MM.1S (cell line): ENCODE data around the gene PTPRN2.

Source experiments
- DNase-seq: peaks from one replicate; pipeline ENCODE4 v3.0.0-alpha.2; 2015
- H2AFZ ChIP-seq: fragments of 300-600 bp; sonication (generic); 2 replicates; pipeline ENCODE4 v1.6.0; 2016; ENCODE audit warnings: antibody characterized with exemption, low read length
- H3F3A ChIP-seq: fragments of 300-600 bp; sonication (generic); 2 replicates; pipeline ENCODE4 v1.6.1; 2016; ENCODE audit warnings: mild to moderate bottlenecking, antibody characterized with exemption, low read length, moderate library complexity, mixed read lengths; ENCODE audit not compliant: insufficient read depth
- H3K27ac ChIP-seq: fragments of 300-600 bp; sonication (generic); 2 replicates; pipeline ENCODE4 v1.5.1; 2016; ENCODE audit warnings: mild to moderate bottlenecking, low read length
- H3K27me3 ChIP-seq: fragments of 300-600 bp; sonication (generic); replicated peaks from 2 replicates; pipeline ENCODE4 v1.6.0; 2016; ENCODE audit warnings: low read length; ENCODE audit not compliant: insufficient read depth
- H3K36me3 ChIP-seq: fragments of 300-600 bp; sonication (generic); replicated peaks from 2 replicates; pipeline ENCODE4 v1.6.1; 2016; ENCODE audit warnings: mild to moderate bottlenecking, low read length, mixed read lengths; ENCODE audit not compliant: insufficient read depth
- H3K4me1 ChIP-seq: fragments of 300-600 bp; sonication (generic); 2 replicates; pipeline ENCODE4 v1.6.1; 2016; ENCODE audit warnings: low read length, mixed read lengths
- H3K4me2 ChIP-seq: fragments of 300-600 bp; sonication (generic); 2 replicates; pipeline ENCODE4 v1.6.0; 2016; ENCODE audit warnings: low read depth, low read length
- H3K4me3 ChIP-seq: fragments of 300-600 bp; sonication (generic); 2 replicates; pipeline ENCODE4 v1.5.1; 2016; ENCODE audit warnings: low read length, mixed read lengths
- H3K79me2 ChIP-seq: fragments of 300-600 bp; sonication (generic); 2 replicates; pipeline ENCODE4 v1.6.1; 2016; ENCODE audit warnings: mixed run types, low read length, mixed read lengths
- H3K9ac ChIP-seq: fragments of 300-600 bp; sonication (generic); 2 replicates; pipeline ENCODE4 v1.6.1; 2016; ENCODE audit warnings: low read length, mixed read lengths
- H3K9me2 ChIP-seq: fragments of 300-600 bp; sonication (generic); replicated peaks from 2 replicates; pipeline ENCODE4 v1.6.1; 2016; ENCODE audit warnings: mild to moderate bottlenecking, low read length, mixed read lengths; ENCODE audit not compliant: insufficient read depth
- H3K9me3 ChIP-seq: fragments of 300-600 bp; sonication (generic); replicated peaks from 2 replicates; pipeline ENCODE4 v1.6.1; 2016; ENCODE audit warnings: mild to moderate bottlenecking, low read length, mixed read lengths; ENCODE audit not compliant: insufficient read depth
- H4K20me1 ChIP-seq: fragments of 300-600 bp; sonication (generic); 2 replicates; pipeline ENCODE4 v1.6.1; 2016; ENCODE audit warnings: mild to moderate bottlenecking, low read length, moderate library complexity, mixed read lengths; ENCODE audit not compliant: insufficient read depth
- EZH2 ChIP-seq: fragments of 300-600 bp; sonication (generic); optimal IDR thresholded peaks from 2 replicates; pipeline ENCODE3; 2017; ENCODE audit warnings: low read depth, mild to moderate bottlenecking, antibody characterized with exemption, low read length, mixed read lengths
- EZH2phosphoT487 ChIP-seq: fragments of 300-600 bp; sonication (generic); IDR thresholded peaks from 2 replicates; pipeline ENCODE4 v1.6.1; 2018; ENCODE audit warnings: antibody characterized with exemption, low read length
- TF ChIP-seq, protein P1 (sequence below): fragments of 300-600 bp; sonication (generic); IDR thresholded peaks from 2 replicates; pipeline ENCODE4 v1.5.1; 2016; ENCODE audit warnings: antibody characterized with exemption, low read length, mixed read lengths

The PTPRN2 gene

GRCh38 chr7:158488181-158488971 is 99.2 kb downstream of the PTPRN2 start:
- no peak for DNase-seq
- H2AFZ ChIP-seq: no peak overlapping the region
- no peak overlapping the region for H3K27ac ChIP-seq
- H3K36me3 ChIP-seq: no peaks in the 10 kb centered on the region
- no peaks in the 10 kb centered on the region for H3K9me3 ChIP-seq
- TF ChIP-seq EZH2phosphoT487 (no peak), EZH2 (no peak)
- TF ChIP-seq, protein P1, sequence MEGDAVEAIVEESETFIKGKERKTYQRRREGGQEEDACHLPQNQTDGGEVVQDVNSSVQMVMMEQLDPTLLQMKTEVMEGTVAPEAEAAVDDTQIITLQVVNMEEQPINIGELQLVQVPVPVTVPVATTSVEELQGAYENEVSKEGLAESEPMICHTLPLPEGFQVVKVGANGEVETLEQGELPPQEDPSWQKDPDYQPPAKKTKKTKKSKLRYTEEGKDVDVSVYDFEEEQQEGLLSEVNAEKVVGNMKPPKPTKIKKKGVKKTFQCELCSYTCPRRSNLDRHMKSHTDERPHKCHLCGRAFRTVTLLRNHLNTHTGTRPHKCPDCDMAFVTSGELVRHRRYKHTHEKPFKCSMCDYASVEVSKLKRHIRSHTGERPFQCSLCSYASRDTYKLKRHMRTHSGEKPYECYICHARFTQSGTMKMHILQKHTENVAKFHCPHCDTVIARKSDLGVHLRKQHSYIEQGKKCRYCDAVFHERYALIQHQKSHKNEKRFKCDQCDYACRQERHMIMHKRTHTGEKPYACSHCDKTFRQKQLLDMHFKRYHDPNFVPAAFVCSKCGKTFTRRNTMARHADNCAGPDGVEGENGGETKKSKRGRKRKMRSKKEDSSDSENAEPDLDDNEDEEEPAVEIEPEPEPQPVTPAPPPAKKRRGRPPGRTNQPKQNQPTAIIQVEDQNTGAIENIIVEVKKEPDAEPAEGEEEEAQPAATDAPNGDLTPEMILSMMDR: no peak
- H4K20me1 ChIP-seq: no peaks in the 10 kb centered on the region
- H3K79me2 ChIP-seq: no peaks in the 10 kb centered on the region
- peaks cover 89% of the 10 kb centered on the region for H3K27me3 ChIP-seq
- H3K4me1 ChIP-seq: no peaks in the 10 kb centered on the region
- no peak overlapping the region for H3K4me2 ChIP-seq
- no peak overlapping the region for H3K9ac ChIP-seq
- H3K9me2 ChIP-seq: no peaks in the 10 kb centered on the region
- no peak overlapping the region for H3K4me3 ChIP-seq
- no peaks in the 10 kb centered on the region for H3F3A ChIP-seq

- Histone ChIP-seq H3K79me2 (no peaks in the 10 kb centered on the region), H3K4me2 (no peak overlapping the region), H3K9me3 (no peaks in the 10 kb centered on the region), H2AFZ (no peak overlapping the region), H3K4me3 (no peak overlapping the region), H3K9ac (no peak overlapping the region), H3K27ac (no peak overlapping the region), H4K20me1 (no peaks in the 10 kb centered on the region), H3K27me3 (peaks cover 92% of the 10 kb centered on the region), H3K4me1 (no peaks in the 10 kb centered on the region), H3F3A (no peaks in the 10 kb centered on the region), H3K36me3 (no peaks in the 10 kb centered on the region), H3K9me2 (no peaks in the 10 kb centered on the region)
- DNase-seq: no peak
- TF ChIP-seq EZH2phosphoT487 (no peak), EZH2 (no peak)
- TF ChIP-seq, protein P1: no peak
Measured at GRCh38 chr7:158487631-158488151, 99.9 kb downstream of the PTPRN2 start.

DNA sequence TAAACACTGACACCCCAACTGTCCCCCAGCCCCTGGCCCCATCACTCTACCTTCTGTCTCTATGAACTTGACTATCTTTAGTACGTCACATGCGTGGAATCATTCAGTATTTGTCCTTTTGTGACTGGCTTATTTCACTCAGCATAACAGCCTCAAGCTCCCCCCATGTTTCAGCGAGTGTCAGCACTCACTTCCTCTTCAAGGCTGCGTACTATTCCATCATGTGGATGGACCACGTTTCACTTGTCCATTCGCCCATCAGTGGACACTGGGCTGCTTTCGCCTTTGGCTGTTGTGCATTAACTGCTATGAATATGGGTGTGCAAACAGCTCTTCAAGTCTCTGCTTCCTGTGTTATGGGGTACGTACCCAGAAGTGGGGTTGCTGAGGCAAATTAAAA is 100.7 kb downstream of the PTPRN2 start:
- TF ChIP-seq, protein P1: no peak
- no peak for TF ChIP-seq EZH2
- H3K36me3 ChIP-seq: no peaks in the 10 kb centered on the region
- no peak for DNase-seq
- H4K20me1 ChIP-seq: no peaks in the 10 kb centered on the region
- no peaks in the 10 kb centered on the region for H3K79me2 ChIP-seq
- H2AFZ ChIP-seq: no peak overlapping the region
- H3K27ac ChIP-seq: no peak overlapping the region
- H3K9ac ChIP-seq: no peak overlapping the region
- H3K4me3 ChIP-seq: no peak overlapping the region
- peaks cover 92% of the 10 kb centered on the region for H3K27me3 ChIP-seq
- H3K9me2 ChIP-seq: no peaks in the 10 kb centered on the region
- no peaks in the 10 kb centered on the region for H3F3A ChIP-seq
- no peaks in the 10 kb centered on the region for H3K9me3 ChIP-seq
- H3K4me2 ChIP-seq: no peak overlapping the region
- no peaks in the 10 kb centered on the region for H3K4me1 ChIP-seq
